Measurements from ENCODE around the gene ZNF232.
"Not testable (repeated sequence)": the region's sequence is repeated elsewhere in the genome, so short reads cannot be mapped to it uniquely, and the experiment has no call there.

The ZNF232 gene

GRCh38 chr17:5129770-5130169 lies 18.1 kb upstream of the ZNF232 start:
- DNase-seq (ENCODE audit: low read depth), result not testable (repeated sequence)

- no peak for DNase-seq (ENCODE audit: low read depth)
Observed at GRCh38 chr17:5128905-5129535, 17.3 kb upstream of the ZNF232 start.

- DNase-seq (ENCODE audit: low read depth), result not testable (repeated sequence)
Observed at GRCh38 chr17:5128387-5128786, 16.7 kb upstream of the ZNF232 start.

DNA sequence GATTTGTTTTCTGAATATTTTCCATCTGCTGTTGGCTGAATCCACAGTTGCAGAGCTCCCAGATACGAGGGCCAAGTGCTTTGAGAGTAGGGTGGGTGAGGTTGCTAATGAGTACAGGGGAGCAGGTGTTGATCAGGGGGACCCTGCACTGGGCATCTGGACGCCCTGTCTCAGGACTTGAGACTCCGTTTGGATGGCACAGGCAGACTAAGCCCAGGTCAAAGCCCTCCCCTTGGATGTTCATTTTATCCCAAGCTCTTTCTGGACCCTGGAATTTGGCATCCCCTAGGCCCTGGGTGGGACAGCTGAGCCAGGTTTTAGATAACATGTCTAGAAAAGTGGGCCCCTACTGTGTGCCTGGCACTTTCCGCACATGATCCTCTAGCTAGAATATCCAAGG lies 16.2 kb upstream of the ZNF232 start:
- DNase-seq (ENCODE audit: low read depth), result no peak

DNA sequence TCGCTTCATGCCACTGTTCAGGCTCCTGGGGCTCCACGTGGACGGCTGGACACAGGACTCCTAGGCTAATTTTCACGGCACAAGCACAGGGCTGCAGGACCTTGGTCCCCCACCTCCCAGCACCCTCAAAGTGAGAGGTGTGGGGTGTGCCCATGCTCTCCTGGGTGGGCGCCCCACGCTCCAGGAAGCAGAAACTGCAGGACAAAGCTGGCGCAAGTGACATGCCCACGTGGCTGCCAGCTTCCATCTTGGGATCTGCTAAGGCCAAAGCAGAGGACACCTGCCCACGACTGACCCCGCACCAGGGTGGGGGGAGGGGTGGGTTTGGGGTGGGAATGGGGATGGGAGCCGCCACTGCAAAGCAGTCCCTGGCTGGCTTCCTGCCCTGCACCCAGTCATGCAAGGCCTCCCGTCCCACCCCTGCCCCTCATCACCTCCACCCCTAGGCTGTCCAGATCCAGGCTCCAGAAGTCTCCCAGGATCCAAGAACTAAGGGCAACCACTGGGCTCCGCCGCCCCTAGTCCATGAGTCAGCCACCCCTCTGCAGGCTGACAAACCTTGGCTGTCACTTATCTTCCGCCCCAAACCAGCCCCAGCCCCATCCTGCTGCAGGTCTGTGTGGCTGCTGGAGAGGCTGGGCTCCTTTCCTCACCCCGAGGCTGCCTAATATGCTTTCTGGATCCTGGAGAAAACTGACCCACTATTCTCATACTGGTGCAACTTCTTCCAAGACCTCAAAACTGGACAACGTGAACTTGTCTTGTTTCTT lies 15.2 kb upstream of the ZNF232 start:
- DNase-seq (ENCODE audit: low read depth), result no peak

DNA sequence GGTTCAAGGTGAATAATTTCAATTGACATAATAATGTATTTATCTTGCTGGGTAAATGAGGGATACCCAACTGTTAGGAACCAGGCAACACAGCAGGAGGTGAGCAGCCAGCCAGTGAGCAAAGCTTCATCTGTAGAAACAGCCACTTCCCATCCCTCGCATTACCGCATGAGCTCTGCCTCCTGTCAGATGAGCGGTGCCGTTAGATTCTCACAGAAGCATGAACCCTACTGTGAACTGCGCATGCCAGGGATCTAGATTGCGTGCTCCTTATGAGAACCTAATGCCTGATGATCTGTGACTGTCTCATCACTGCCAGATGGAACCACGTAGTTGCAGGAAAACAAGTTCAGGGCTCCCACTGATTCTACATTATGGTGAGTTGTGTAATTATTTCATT lies 13.2 kb upstream of the ZNF232 start:
- DNase-seq (ENCODE audit: low read depth), result not testable (repeated sequence)

- DNase-seq (ENCODE audit: low read depth), result not testable (repeated sequence)
Observed at GRCh38 chr17:5124125-5124760, 12.6 kb upstream of the ZNF232 start.

DNA sequence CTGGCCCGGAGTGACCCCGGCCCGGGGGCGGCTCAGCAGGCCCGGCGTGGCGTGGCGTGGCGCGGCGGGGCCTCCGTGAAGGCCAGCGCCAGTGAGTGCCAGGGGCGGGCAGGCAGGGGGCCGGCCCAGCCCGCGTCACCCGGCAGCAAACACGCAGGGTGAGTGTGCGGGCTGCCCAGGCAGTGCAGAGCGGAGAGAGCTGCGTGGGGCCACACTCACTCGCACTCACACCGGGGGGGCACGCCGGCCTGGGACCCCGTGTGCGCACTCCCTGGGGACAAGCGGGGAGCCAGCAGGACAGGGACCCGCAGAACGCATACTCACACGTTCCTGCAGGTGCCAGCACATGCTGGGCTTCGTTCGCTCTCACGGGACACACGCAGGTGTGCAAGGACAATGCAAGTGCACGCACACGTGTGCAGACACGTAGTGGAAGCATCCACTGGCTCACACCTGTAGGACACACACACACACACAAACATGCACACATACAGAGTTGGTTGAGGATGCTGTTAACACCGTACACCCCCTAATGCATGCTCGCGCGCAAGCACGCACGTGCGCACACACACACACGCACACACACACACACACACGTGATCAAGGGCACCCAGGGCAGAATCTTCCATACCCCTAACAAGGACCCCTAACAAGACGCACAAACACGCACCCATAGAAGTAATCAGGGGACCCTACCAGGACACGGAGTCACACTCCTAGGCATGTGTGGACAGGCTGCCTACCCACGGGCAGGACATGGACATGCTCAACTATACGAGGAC lies 11.9 kb upstream of the ZNF232 start:
- DNase-seq (ENCODE audit: low read depth), result no peak

DNA sequence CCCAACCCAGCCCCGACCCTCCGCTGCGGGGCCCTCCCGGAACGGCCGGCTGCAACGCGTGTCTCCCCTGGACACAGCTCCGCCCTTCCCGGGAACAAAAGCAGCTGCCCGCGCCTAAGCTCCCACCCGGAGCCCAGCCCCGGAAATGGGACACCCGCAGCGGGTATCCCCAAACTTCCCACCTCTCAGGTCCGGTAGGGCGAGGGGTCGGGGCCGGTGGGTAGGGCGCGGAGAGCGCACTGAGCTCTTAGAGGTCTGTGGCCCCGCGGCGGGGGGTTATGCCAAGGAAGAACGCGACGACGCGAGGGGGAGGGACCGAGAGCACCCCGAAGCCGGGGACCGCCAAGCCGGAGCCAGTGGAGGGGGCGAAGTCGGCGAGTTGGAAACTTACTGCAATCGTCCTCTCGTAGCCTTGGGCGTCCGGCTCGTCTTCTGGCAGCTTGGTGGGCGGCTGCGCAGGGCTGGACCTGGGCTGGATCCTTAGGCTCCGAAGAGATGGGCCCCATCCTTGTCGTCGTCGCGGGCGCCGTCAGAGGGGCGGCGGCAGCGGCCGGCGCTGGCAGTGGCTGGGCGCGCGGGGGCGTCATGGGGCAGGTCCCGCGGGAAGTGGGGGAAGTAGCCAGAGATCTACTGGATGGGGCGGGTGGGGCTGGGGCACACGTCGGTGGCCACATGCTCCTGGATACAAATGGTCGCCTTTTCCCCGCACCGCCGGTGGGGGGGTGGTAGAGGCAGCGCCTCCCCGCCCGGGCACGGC lies 11.1 kb upstream of the ZNF232 start:
- DNase-seq (ENCODE audit: low read depth), result no peak

GRCh38 chr17:5122056-5122455 lies 10.4 kb upstream of the ZNF232 start:
- not testable (repeated sequence) for DNase-seq (ENCODE audit: low read depth)

DNA sequence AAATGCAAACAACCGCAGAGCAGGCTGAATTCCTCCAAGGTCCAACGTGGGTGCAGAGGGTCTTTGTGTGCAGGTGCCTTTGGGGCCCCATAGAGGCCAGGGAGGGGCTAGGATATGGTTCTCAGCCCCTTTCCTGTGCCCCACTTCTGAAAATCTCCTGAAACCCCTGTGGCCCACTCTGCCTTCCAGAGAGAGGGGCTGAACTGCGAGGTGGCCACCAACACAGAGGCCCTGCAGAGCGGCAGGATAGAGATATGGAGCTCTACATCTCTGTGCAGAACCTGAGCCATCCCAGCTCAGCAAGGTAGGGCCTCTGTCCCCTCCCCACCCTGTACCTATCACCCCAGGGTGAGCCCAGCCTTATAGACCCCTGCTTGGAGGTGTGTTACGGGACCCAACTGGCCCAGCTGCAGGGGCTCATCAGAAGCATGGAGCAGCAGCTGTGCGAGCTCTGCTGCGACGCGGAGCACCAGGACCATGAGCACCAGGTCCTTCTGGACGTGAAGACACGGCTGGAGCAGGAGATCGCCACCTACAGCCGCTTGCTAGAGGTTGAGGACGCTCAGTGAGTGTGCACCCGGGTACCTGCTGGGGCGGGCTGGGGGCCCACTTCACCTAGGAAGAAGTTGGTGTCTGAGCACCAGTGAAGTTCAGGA lies 9.6 kb upstream of the ZNF232 start:
- no peak for DNase-seq (ENCODE audit: low read depth)

GRCh38 chr17:5120436-5121185 lies 8.9 kb upstream of the ZNF232 start:
- DNase-seq (ENCODE audit: low read depth), result not testable (repeated sequence)

DNA sequence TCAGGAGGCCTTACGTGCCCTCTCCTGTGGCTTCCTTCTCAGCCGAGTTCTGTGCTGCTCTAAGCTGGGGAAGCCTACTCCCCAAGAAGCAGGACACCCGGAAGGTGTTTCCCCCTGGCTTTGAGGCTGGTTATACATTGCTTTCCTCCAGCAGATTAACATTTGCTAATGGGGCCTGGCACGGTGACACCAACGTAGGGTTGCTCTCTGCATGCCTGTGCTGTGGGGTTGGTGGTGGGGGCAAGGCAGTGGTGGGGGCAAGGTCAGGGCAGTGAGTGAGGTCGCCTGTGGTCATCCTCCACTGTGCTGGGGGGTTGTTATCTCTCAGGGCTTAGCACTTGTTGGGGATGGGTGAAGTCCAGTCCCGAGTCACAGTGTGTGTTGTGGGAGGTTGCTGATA lies 8.4 kb upstream of the ZNF232 start:
- DNase-seq (ENCODE audit: low read depth), result no peak

DNA sequence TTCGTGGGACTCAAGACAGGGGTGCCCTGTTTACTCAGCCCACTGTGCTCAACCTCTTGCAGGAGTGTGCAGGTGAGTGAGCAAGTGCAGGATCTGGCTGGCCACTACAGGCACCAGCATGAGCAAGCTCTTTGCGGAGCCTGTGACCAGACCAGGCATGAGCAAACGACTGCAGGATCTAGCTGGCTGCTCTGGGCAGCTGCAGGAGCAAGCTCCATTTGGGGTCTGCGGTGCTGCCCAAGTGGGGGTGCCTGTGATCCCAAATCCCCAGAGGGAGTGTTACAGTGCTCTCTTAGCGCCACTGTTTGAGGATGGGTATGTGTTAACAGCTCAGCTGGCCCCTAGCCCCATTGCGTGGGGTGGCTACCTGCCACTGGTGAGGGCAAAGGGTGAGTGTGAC lies 6.5 kb upstream of the ZNF232 start:
- DNase-seq (ENCODE audit: low read depth), result no peak

DNA sequence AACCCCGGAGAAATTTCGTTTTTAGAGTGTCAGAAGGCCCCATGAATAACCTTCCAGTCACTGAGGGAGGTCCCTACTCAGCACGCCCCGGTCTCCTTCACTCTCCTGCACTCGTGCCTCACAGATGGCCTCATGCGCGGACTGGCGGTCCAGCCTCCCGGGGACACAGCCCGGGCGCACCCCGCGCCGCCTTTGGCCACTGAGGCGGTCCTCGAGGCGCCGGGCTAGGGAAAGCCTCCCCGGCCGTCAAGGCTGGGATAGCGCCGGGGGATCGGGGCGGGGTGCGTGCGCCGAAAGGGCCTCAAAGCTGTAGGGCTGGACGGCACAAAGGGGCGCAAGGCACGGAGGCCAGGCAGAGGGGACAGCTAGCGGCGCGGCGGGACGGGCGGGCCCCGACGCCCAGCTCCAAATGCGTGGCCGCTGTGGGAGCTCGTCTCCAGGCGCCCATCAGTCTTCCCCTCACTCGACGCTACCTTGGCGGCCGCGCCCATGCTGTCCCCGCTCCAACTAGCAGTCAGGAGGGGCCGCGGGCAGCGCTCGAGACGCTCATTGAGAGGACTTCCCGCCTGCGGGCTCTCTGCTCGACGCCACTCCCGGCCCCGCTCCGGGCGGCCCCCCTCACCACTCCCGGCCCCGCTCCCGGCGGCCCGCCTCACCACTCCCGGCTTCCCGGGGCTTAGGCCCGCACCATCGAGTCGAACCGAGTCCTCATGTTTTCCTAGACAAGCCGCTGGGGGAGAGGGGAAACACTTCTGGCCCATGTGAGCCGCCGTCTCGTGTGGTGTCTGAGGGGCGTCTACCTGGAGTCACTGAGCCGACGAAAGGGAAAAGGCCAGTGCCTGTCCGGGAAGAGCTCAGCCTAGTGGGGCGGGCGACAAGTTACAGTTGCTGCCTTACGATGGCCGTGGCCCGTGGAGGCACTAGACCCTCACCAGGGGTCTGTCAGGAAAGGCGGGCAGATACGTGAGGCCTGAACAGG lies 4.3 kb upstream of the ZNF232 start, which contains the start of gene USP6:
TSS of gene USP6 (plus strand) at position 360 of the 979 bp plus-strand sequence. CDS start 14,336 bp downstream, outside the sequence.
- no peak for DNase-seq (ENCODE audit: low read depth)

GRCh38 chr17:5110816-5111215 lies 862 bp downstream of the ZNF232 start:
- no peak for DNase-seq (ENCODE audit: low read depth)

DNA sequence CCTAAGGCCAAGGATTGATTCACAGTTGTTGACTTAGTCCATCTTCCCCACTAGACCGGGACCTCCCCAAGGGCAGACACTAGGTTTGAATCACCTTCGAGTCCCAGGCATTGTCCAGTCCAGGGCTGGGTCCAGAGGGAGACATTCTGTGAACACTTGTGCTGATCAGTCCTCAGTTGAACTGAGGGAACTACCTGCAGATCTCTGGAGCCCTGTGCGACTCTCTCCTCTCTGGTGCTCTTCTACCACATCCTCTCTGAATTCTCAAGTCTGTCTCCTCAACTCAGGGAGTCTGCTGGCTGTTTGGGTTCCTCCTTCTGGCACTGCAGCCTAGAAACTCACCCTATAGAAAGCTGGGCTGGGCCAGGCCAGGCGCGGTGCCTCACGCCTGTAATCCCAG lies 10.8 kb downstream of the ZNF232 start:
- no peak for DNase-seq (ENCODE audit: low read depth)

GRCh38 chr17:5099271-5099670 lies 12.4 kb downstream of the ZNF232 start:
- no peak for DNase-seq (ENCODE audit: low read depth)

All from stimulated activated CD8-positive, alpha-beta memory T cell treated with anti-CD3 and anti-CD28 coated beads, Interleukin-7, amount 100 ng/mL, for 24 hours (primary cell).